ENCODE data around the gene TMEM170A. TPM values are rescaled to one million over a fixed set of nuclear protein-coding genes. Genes with fewer than 3 reads are reported as not detected.
A peak's percentile ranks its signal among the peaks of the same experiment; 100 is the strongest.

Gene TMEM170A
- total and polyA plus RNA-seq, 2 of the 13 experiments (the other 11 are each of a cell fraction or from before 2014, with no cell fraction given) = 35.7 to 39.7 TPM

DNA sequence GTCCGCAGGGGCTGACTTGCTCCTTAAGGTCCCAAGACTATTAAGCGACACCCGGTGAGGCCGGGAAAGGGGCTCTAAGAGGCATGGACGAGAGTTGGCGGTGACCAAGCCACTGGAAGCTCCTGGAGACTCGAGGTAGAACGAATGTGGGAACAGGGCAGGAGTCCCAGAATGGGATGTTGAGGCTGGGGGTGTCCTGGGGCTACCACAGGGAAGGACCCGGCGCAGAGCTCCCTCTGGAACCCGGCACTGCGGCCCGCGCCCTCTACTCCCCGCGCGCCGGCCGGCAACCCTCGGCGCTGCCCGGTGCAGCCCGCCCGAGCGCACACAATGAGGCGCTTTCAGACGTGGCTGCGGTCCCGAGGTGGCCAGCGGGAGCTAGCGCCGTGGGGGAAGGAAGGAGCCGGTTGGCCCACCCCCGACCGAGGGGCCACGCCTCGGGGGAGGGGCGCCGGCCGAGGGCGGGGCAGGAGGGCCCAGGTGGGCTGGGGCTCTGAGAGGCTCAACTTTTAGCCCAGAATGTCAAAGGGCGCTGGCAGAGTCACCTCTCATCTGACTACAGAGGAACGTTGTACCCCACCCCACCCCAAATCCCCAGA lies 30.7 kb upstream of the TMEM170A start, which contains the start of gene CHST6 (continued):
- TF ChIP-seq, protein P1, sequence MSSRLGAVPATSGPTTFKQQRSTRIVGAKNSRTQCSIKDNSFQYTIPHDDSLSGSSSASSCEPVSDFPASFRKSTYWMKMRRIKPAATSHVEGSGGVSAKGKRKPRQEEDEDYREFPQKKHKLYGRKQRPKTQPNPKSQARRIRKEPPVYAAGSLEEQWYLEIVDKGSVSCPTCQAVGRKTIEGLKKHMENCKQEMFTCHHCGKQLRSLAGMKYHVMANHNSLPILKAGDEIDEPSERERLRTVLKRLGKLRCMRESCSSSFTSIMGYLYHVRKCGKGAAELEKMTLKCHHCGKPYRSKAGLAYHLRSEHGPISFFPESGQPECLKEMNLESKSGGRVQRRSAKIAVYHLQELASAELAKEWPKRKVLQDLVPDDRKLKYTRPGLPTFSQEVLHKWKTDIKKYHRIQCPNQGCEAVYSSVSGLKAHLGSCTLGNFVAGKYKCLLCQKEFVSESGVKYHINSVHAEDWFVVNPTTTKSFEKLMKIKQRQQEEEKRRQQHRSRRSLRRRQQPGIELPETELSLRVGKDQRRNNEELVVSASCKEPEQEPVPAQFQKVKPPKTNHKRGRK (CRISPR knock-in tag; IDR thresholded peaks at IDR 0.05) = no peak
- TF ChIP-seq, protein P2, sequence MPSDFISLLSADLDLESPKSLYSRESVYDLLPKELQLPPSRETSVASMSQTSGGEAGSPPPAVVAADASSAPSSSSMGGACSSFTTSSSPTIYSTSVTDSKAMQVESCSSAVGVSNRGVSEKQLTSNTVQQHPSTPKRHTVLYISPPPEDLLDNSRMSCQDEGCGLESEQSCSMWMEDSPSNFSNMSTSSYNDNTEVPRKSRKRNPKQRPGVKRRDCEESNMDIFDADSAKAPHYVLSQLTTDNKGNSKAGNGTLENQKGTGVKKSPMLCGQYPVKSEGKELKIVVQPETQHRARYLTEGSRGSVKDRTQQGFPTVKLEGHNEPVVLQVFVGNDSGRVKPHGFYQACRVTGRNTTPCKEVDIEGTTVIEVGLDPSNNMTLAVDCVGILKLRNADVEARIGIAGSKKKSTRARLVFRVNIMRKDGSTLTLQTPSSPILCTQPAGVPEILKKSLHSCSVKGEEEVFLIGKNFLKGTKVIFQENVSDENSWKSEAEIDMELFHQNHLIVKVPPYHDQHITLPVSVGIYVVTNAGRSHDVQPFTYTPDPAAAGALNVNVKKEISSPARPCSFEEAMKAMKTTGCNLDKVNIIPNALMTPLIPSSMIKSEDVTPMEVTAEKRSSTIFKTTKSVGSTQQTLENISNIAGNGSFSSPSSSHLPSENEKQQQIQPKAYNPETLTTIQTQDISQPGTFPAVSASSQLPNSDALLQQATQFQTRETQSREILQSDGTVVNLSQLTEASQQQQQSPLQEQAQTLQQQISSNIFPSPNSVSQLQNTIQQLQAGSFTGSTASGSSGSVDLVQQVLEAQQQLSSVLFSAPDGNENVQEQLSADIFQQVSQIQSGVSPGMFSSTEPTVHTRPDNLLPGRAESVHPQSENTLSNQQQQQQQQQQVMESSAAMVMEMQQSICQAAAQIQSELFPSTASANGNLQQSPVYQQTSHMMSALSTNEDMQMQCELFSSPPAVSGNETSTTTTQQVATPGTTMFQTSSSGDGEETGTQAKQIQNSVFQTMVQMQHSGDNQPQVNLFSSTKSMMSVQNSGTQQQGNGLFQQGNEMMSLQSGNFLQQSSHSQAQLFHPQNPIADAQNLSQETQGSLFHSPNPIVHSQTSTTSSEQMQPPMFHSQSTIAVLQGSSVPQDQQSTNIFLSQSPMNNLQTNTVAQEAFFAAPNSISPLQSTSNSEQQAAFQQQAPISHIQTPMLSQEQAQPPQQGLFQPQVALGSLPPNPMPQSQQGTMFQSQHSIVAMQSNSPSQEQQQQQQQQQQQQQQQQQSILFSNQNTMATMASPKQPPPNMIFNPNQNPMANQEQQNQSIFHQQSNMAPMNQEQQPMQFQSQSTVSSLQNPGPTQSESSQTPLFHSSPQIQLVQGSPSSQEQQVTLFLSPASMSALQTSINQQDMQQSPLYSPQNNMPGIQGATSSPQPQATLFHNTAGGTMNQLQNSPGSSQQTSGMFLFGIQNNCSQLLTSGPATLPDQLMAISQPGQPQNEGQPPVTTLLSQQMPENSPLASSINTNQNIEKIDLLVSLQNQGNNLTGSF (CRISPR knock-in tag; IDR thresholded peaks at IDR 0.05) = peak; percentile 55; the same call in 1 of the 2 replicates
- TF ChIP-seq, protein P3, sequence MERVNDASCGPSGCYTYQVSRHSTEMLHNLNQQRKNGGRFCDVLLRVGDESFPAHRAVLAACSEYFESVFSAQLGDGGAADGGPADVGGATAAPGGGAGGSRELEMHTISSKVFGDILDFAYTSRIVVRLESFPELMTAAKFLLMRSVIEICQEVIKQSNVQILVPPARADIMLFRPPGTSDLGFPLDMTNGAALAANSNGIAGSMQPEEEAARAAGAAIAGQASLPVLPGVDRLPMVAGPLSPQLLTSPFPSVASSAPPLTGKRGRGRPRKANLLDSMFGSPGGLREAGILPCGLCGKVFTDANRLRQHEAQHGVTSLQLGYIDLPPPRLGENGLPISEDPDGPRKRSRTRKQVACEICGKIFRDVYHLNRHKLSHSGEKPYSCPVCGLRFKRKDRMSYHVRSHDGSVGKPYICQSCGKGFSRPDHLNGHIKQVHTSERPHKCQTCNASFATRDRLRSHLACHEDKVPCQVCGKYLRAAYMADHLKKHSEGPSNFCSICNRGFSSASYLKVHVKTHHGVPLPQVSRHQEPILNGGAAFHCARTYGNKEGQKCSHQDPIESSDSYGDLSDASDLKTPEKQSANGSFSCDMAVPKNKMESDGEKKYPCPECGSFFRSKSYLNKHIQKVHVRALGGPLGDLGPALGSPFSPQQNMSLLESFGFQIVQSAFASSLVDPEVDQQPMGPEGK (CRISPR knock-in tag; IDR thresholded peaks at IDR 0.05) = peak; percentile 82
- TF ChIP-seq GABPB1 (CRISPR knock-in tag; IDR thresholded peaks at IDR 0.05) (peak; percentile 47; the same call in 1 of the 2 replicates), ZMYM4 (CRISPR knock-in tag; IDR thresholded peaks at IDR 0.05) (peak; percentile 43; the same call in 1 of the 2 replicates), HNRNPLL (IDR thresholded peaks at IDR 0.05; ENCODE audit: low read depth, low read length, poor library complexity, severe bottlenecking) (peak; percentile 32), NONO (IDR thresholded peaks at IDR 0.05) (no peak), NONO (CRISPR knock-in tag; conservative IDR thresholded peaks at IDR 0.05) (0 out of 2 replicates have a peak, but pooled peaks have one; percentile 34), ISX (CRISPR knock-in tag; conservative IDR thresholded peaks at IDR 0.05) (no peak), ZNF660 (CRISPR knock-in tag; IDR thresholded peaks at IDR 0.05; ENCODE audit: borderline replicate concordance, low read depth) (no peak)
- TF ChIP-seq, protein P4, sequence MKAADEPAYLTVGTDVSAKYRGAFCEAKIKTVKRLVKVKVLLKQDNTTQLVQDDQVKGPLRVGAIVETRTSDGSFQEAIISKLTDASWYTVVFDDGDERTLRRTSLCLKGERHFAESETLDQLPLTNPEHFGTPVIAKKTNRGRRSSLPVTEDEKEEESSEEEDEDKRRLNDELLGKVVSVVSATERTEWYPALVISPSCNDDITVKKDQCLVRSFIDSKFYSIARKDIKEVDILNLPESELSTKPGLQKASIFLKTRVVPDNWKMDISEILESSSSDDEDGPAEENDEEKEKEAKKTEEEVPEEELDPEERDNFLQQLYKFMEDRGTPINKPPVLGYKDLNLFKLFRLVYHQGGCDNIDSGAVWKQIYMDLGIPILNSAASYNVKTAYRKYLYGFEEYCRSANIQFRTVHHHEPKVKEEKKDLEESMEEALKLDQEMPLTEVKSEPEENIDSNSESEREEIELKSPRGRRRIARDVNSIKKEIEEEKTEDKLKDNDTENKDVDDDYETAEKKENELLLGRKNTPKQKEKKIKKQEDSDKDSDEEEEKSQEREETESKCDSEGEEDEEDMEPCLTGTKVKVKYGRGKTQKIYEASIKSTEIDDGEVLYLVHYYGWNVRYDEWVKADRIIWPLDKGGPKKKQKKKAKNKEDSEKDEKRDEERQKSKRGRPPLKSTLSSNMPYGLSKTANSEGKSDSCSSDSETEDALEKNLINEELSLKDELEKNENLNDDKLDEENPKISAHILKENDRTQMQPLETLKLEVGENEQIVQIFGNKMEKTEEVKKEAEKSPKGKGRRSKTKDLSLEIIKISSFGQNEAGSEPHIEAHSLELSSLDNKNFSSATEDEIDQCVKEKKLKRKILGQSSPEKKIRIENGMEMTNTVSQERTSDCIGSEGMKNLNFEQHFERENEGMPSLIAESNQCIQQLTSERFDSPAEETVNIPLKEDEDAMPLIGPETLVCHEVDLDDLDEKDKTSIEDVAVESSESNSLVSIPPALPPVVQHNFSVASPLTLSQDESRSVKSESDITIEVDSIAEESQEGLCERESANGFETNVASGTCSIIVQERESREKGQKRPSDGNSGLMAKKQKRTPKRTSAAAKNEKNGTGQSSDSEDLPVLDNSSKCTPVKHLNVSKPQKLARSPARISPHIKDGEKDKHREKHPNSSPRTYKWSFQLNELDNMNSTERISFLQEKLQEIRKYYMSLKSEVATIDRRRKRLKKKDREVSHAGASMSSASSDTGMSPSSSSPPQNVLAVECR (CRISPR knock-in tag; IDR thresholded peaks at IDR 0.05; ENCODE audit: borderline replicate concordance) = peak; percentile 46; the same call in 1 of the 2 replicates
- TF ChIP-seq, protein P5, sequence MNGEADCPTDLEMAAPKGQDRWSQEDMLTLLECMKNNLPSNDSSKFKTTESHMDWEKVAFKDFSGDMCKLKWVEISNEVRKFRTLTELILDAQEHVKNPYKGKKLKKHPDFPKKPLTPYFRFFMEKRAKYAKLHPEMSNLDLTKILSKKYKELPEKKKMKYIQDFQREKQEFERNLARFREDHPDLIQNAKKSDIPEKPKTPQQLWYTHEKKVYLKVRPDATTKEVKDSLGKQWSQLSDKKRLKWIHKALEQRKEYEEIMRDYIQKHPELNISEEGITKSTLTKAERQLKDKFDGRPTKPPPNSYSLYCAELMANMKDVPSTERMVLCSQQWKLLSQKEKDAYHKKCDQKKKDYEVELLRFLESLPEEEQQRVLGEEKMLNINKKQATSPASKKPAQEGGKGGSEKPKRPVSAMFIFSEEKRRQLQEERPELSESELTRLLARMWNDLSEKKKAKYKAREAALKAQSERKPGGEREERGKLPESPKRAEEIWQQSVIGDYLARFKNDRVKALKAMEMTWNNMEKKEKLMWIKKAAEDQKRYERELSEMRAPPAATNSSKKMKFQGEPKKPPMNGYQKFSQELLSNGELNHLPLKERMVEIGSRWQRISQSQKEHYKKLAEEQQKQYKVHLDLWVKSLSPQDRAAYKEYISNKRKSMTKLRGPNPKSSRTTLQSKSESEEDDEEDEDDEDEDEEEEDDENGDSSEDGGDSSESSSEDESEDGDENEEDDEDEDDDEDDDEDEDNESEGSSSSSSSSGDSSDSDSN (CRISPR knock-in tag; IDR thresholded peaks at IDR 0.05) = peak; percentile 56; the same call in 1 of the 2 replicates
